Measurements from ENCODE around the gene CEBPE.
"Not testable (repeated sequence)": the region's sequence is repeated elsewhere in the genome, so short reads cannot be mapped to it uniquely, and the experiment has no call there.

The CEBPE gene

DNA sequence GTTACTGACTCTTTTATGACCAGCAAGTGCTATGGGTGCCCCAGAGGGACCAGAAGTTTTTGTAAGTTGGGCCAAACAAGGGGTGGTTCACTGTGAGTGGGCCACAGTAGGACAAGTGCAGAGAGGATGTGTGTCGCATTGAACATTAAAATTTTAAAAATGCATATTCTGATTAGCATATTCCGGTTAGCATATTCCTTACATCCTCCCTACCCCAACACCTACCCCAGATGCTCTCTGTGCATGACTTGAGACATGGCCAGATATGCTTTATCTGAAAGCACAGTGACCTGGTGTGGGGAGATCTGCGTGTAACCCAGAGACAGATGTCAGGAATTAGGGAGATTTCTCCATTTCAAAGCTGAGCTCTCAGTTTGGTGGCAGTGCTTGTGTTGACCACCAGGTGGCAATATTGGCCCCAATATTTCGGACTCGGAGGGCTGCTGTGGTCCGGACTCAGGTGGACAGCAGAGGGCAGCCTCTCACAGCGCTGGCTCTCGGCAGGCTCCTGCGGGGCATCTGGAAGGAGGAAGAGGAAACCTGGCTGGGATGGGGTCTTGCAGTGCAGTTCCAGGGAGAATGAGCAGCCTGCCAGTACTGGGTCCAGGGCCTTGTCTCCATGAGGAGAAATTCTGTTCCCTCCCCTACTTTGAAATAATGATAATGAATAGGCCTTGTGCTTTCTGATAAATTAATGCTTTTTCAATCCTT is 1.6 kb upstream of the CEBPE start:
- peak; percentile 88 to 97 for DNase-seq

DNA sequence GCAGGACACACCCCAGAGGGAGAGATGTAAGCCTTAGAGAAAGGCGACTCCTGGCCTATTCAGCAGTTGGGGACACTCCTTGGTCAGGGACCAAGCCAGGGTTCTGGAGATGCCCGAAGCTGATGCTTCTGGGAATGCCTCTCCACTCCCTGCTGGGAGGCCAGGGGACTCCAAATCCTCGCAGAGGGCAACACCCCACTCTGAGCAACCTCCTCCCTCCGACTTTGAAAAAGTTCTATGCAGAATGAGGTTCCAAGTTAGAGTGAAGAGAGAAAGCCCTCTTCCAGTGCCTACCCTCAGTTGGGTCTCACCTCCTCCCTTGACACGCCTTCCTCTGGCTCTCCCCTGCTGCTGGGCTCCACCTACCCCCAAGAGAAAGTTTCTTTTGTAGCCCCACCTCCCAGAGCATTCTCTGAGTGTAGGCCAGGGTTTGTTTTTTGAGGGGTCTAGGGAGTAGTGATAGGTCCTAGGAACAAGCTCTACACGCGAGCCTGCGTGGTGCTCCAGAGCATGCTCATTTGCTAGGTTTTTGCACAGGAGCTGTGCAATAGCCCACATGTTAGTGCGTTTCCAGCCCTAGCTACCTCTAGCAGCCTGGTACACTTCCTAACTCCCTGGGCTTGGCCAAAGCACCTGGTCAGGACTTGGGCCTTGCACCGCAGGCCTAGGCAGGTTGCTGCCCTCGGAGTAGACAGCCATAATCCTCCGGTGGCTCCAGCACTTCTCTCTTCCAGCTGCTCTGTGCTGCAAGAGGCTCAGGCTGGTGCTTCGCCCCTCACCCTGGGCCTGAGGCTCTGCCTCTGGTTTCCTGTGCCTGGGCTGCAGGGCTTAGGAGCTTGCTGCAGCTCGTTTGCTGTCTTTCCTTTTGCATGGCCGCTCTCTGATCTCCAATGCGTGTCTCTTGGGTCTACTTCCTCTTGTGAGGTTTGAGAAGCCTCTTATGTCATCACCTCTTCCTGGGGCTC is 590 bp upstream of the CEBPE start:
- DNase-seq, result no peak

DNA sequence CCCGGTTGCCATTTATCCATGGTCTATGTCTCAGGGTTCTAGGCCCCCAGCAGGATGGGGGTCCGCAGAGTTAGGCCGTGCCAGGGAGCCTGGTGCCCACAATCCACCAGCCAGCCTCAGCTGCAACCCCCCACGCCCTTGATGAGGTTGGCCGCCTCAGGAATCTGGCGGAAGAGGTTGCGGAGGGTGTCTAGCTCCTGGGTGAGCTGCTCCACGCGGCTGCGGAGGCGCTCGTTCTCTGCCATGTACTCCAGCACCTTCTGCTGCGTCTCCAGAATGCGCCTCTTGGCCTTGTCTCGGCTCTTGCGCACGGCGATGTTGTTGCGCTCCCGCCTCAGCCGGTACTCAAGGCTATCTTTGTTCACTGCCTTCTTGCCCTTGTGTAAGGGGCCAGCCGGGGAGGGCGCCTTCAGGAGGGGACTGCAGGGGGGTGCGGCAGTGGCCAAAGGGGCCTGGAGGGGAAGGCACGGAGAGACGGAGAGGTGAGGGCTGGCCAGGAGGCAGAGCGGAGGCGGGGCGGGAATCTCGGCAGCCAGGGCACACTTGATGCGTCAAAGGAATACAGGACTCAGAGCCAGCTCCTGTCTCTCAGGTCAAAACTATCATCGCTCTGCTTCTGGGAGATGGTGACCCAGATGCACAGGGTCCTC is 1.6 kb downstream of the CEBPE start:
- no peak for DNase-seq

DNA sequence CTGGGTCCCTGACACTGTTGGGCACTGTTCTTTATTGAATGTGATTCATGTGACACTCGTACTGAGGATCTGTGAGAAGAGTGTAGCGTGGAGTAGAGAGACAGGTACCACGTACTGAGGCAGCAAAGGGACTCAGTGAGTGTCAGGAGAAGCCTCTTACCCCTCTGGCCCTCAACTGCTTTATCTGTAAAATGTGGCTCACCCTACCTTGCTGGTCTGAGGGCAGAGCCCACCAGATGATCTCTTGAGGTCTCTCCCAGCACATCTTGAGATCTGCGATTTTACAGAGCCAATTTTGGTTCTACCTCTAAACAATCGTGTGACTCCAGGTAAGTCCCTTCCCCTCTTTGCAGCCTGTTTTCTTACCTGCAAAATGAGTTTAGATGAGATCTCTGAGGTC is 3.1 kb downstream of the CEBPE start:
- no peak for DNase-seq

DNA sequence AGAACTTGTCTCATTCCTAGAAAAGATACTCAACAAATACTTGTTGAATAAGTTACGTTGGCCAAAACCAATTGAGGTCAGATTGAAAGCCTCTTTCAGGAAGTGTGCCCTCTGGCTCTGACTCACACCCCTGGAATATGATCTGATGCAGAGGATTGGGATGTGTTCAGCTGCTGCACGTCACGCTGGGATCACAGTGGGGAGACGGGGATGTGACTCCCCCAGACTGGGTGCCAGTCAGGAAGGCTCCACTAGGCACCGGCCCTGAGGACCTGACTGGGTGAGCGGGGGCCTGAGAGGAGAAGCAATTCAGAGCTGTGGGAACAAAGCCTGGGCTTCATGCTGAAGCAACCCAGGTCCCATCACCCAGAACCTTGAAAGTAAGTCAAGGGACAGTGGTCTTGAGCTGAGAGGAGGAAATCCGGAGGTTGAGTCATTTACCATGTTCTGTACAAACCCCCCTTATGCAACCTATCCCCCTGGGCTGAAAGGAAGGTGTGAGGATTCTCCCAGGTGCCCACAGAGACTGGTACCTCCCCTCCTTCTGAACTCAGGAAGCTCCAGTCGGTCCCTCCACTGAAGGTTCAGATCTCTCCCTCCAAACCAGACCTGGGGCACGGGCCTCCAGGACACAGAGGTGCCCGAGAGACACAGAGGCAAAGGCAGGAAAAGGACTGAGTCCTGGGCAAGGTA is 3.9 kb downstream of the CEBPE start:
- no peak for DNase-seq

DNA sequence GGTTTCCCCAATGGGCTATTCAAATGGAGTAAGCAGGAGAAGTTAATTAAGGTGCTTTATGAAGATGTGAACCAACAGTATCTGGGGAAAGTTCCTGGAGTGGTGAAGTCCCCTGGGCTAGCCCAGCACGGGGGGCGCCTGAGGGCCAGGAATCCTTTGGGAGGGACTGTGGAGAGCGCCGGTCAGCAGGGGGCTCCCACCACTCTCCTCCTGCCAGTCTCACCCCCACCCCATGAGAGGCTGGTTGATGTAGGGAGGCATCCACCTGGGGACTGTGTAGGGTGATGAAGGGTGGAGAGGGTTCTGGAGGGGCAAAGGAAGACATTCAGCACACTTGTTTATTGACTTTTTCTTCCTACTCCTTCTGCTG is 4.4 kb downstream of the CEBPE start:
- DNase-seq, result no peak

DNA sequence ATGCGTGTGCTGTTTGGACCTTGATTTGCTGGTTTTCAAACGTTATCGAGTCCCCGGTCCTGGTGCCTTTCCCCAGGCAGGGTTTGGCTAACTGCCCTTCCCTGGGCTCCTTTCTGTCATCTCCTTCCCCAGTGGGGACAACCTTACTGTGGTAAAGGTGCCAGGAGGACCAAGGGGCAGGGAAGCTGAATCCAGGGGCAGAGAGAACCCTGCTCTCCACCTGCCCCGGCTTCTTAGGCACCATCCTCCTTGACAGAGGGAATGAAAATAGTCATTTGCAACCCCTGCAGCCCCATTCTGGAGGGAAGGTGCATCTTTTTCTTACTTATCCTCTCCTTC is 5.0 kb downstream of the CEBPE start:
- DNase-seq, result no peak

DNA sequence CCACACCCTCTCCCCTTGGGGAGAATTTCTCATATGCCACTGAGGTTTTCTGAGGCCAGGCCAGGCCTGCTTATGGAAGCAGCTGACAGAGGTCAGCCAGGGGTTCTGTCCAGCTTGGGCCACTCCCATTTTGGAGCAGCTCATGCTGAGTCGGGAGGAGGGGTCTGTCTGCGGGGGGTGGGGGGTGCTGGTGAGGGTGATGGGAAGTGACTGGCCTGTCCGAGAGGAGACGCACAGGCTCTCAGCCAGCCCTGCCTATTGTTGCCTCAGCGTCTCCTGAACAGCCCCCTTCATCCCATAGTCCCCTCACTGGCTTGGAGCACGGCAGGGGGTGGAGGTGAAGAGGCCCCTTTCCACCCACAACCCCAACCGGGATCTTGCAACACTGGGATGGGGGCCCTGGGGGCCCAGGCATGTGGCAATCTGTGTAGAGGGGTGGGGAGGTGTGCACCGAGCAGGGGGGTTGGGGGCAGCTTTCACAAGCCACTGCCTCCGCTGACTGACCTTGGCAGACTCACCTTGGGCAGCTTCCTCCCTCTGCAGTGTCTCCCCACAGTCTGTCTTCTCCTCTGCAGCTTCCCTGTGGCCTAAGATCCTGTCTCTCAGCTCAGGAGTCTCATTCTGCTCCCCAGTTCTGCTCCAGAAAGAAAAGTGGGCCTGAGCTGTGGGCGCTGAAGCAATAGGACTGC is 5.5 kb downstream of the CEBPE start:
- DNase-seq, result no peak

DNA sequence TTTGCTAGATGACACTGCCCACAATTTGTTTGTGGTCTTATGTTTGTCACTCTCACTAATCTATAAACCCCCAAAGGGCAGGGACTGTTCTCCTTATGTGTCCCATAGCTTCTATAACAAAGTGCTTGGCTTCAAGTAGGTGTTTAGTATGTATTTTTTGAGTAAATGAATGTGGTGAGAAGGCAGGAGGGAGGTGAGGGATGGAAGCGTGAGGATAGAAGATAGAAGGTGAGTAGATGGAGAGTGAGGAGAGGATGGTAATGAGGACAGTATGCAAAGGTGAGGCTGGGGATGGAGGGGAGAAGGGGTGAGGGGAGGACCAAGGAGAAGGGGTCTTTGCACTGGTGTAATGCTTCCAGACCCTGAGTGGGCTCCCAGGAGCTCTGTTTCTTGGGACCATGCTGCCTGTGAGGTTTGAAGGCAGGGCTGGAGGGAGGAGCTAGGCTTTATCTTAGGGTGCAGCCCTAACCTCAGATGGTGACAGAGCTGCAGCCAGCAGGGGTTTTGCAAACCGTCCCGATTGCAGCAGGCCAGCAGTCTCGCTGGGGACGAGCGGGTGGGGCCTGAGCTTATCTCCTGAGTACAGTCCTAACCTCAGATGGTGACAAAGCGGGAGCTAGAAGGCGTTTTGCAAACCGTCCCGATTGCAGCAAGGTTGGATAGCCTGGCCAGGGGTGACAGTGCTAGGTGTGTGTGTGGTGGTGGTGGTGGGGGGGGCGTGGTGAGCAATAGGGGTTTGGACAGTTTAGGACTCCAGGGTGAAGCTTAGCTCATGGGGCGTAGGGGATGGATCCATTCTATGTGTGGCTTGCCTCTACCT is 6.5 kb downstream of the CEBPE start:
- no peak for DNase-seq

DNA sequence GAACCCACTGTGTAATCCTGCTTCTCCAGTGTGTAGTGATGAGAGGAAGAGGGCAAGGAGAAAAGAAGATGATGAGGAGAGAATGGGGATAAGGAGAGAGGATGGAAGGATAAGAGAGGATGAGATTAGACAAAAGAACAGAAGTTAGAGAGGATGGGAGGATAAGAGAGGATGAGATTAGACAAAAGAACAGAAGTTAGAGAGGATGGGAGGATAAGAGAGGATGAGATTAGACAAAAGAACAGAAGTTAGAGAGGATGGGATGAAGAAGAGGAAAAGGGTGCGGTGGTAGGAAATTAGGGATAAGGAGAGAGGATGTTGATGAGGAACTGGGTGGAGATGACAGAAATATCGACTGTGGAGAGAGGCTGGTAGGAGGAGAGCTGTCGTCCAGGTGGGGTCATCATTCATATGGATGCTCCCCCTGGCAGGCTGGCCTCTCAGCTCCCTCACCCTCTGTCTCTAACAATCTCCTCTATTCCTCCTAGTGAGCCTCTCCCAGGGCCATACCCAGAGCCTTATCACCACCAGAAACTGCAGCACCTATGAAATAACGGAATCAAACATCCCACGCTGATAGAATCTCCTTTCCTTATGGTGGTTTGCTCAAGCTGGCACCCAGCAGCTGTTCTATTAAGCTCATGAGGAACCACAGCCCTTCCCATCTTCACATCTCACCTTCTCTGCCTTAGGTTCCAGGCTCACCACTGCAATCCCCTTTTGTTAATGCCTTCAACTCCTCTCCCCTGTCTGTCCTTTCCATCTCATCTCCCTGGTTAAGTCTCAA is 8.3 kb downstream of the CEBPE start:
- DNase-seq, result peak in 1 of 2 experiments; percentile 48

DNA sequence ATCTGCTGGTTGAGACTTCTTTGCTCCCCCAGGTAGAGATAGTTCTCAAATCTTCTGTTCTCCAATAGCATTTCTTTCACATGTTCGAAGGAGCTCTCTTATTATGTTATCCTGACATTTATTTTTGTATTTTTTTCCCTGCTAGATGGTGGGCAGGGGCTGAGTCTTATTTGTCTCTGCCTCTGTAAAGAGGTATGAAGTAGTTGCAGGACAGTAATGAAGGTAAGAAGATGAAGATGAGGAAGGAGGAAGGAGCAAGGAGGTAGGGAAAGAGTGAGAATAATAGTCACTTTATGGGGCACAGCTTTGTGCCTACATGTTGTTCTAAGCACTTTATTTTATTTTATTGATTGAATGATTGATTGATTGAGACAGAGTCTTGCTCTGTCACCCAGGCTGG is 9.3 kb downstream of the CEBPE start:
- no peak for DNase-seq

DNA sequence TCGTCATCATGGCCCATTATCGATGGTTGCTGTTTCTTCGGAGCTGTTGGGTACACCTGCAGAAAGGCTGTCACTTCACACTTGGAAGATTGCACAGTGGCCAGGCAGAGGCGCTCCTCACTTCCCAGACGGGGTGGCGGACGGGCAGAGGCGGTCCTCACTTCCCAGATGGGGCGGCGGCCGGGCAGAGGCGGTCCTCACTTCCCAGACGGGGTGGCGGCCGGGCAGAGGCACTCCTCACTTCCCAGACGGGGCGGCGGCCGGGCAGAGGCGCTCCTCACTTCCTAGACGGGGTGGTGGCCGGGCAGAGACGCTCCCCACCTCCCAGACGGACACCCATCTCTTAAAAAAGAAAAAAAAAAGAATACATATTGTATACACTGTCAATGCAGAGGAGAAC is 10.9 kb downstream of the CEBPE start:
- DNase-seq, result not testable (repeated sequence)

DNA sequence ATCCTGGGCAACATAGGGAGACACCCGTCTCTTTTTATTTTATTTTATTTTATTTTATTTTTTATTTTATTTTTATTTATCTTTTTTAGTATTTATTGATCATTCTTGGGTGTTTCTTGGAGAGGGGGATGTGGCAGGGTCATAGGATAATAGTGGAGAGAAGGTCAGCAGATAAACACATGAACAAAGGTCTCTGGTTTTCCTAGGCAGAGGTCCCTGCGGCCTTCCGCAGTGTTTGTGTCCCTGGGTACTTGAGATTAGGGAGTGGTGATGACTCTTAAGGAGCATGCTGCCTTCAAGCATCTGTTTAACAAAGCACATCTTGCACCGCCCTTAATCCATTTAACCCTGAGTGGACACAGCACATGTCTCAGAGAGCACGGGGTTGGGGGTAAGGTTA is 11.4 kb downstream of the CEBPE start:
- DNase-seq, result not testable (repeated sequence)

DNA sequence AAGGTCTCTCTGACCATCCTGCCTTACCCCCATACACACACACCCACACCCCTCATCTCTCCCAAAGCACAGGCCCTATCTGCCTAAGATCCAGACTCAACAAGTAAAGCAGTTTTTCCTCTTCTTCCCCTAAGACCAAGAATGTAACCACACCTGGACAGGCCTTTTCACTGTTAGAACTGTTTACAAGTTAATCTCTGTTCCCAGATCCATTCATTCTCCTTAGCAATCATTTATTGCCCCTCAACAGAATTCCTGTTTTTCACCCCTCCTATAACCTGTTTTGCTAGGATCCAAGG is 12.4 kb downstream of the CEBPE start:
- no peak for DNase-seq

DNA sequence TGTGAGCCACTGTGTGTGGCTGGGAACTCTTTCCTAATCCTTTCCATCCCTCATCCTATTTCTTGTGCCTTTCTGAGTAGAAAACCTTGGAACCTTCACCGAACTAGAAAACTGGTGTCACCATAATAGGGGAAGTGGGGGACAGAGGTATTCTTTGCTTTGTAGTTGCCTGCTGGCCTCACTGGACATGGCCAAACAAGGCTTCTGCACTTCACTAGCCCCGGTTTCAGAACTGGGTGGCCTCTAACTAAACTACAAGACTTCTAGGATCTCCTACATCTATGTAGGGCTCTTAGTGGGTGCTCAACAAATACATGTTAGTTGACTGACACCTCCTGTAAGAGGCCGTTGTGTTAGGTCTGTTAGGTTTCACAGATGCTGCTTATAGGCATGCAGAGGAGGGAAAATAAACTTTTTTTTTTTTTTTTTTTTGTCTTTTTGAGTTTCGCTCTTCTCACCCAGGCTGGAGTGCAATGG is 13.7 kb downstream of the CEBPE start:
- no peak for DNase-seq

DNA sequence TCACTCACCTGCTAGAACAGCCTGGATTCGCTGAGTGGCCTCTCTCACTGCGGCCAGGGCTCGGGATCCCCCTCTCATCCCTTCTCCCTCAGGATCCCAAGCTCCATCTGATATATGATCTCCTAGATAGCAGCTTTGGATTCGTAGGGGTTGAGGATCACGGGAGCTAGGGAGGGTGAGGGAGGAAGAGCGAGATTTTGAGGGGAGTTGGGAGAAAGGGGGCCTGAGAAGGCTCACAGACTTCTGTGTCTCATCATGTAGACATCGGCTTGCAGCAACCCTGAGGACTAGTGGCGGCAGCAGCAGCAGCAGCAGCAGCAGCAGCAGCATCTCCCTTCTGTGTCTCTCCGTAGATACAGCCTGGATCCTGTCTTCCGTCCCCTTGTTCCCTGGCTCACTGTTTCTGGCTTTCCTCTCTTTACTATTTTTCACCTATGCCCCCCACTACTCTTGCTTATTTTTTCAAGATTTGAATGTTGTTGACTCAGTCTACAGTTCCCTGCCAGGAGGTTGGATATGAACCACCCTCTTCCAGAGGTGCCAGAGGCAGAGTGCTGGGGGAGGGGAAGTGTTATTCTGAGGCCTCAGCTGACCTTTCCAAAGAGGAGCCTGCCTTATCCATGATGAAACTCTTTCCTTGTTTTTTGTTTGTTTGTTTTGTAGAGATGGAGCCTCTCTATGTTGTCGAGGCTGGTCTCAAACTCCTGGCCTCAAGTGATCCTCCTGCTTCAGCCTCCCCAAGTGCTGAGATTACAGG is 14.3 kb downstream of the CEBPE start, which contains the start of gene CIROP:
CIROP (minus strand) TSS at position 399 of the 757 bp plus-strand sequence; CDS start at position 330, 69 bp downstream.
- DNase-seq, result no peak

DNA sequence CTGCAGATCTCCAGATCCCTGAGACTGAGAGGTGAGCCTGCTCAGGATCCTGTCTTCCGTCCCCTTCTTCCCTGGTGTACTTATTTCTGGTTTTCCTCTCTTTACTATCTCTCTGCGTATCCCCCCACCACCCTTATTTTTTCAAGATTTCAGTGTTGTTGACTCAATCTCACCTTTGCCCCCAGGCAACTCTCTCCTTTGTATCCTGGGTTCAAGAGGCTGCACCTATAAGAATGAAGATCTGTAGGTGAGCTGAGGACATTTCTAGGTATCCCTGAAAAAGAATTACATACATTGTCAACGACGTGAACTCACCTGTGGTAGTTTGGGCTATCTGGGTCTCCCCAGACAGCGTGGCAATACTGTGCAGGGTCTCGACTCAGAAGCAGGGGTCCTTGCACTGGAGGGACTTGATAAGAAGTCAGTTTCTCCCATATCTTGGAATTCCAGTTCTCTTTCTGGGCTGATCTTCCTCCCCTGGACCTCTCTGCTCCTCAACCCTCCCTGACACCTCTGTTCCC is 14.9 kb downstream of the CEBPE start:
- DNase-seq, result no peak

DNA sequence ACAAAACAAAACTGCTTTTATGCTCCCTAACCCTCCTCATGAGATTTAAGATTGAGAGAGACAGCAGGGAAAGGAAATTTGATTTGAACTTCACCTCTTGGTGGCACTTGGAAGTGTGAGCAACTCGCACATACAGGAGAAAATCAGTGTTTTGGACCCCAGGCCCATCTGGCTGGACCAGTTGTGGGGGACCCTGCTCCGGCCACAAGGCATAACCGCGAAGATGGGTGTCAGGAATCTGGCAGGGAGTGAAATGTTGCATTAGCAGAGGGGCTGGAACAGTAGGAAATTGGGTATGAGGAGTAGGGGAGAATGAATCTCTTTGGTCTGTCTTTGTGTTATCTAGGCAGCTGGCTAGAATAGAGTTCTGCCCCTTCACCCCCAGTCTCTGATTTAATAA is 15.5 kb downstream of the CEBPE start:
- DNase-seq, result no peak

DNA sequence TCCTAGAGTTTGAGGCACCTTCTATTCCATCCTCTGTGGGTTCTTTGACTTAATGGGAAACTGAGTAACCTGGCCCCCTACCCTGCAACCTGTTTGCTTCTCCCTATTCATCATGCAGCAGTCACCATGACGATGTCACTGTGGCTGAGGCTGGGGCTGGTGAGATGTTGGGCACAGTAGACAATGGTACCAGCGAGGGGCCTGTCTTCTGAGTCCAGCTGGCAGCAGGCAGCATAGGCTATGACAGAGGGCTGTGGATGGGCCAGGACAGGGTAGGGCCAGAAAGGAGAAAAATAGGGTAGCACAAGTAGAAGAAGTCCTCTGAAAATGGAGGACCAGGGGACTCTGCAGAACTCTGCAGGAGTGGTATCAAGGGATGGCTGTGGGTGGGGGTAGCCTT is 16.3 kb downstream of the CEBPE start:
- no peak for DNase-seq
